Measurements from ENCODE around the gene KRT3. TPM values are rescaled to one million over a fixed set of nuclear protein-coding genes. Genes with fewer than 3 reads are reported as not detected.
"Not testable (repeated sequence)": the region's sequence is repeated elsewhere in the genome, so short reads cannot be mapped to it uniquely, and the experiment has no call there.

The KRT3 gene
- total RNA-seq, 1 experiment from 2014 or later = not detected

GRCh38 chr12:52752516-52752915 is 43.4 kb downstream of the KRT3 start:
- peaks cover 57% of the 10 kb centered on the region for H3K27me3 Mint-ChIP-seq (ENCODE audit: insufficient read depth, unreplicated experiment)
- H3K4me1 Mint-ChIP-seq (ENCODE audit: insufficient read depth, unreplicated experiment) = no peaks in the 10 kb centered on the region
- no peak overlapping the region for H3K27ac Mint-ChIP-seq (ENCODE audit: low read depth, unreplicated experiment)
- TF ChIP-seq CTCF (IDR thresholded peaks at IDR 0.05; ENCODE audit: unreplicated experiment) = no peak
- BruUV-seq (replicated peaks) = no TSS peak
- no peaks in the 10 kb centered on the region for H3K36me3 Mint-ChIP-seq (ENCODE audit: insufficient read depth, unreplicated experiment)
- CTCF ChIA-PET = interaction anchor here (0.6 kb wide), 1 partner anchor 87 kb away, joined by 3 read pairs; no protein-coding TSS in a partner anchor
- intact Hi-C loops (cut with micrococcal nuclease) = no loop called here
- DNase-seq (ENCODE audit: unreplicated experiment) = no peak
- POLR2A ChIA-PET = interaction anchor here (0.6 to 0.7 kb wide), 2 partner anchors 26 to 61 kb away, joined by 3 read pairs; partner anchors contain the start of gene KRT4
- no peaks in the 10 kb centered on the region for H3K9me3 Mint-ChIP-seq (ENCODE audit: unreplicated experiment)
- H3K4me3 Mint-ChIP-seq (ENCODE audit: unreplicated experiment) = no peak overlapping the region

GRCh38 chr12:52751795-52752194 is 44.1 kb downstream of the KRT3 start:
- H3K27me3 Mint-ChIP-seq (ENCODE audit: insufficient read depth, unreplicated experiment) = peaks cover 57% of the 10 kb centered on the region
- TF ChIP-seq CTCF (IDR thresholded peaks at IDR 0.05; ENCODE audit: unreplicated experiment) = no peak
- no peak for DNase-seq (ENCODE audit: unreplicated experiment)
- no TSS peak for BruUV-seq (replicated peaks)
- intact Hi-C loops (cut with micrococcal nuclease) = no loop called here
- H3K4me3 Mint-ChIP-seq (ENCODE audit: unreplicated experiment) = no peak overlapping the region
- no peaks in the 10 kb centered on the region for H3K4me1 Mint-ChIP-seq (ENCODE audit: insufficient read depth, unreplicated experiment)
- no peaks in the 10 kb centered on the region for H3K9me3 Mint-ChIP-seq (ENCODE audit: unreplicated experiment)
- H3K36me3 Mint-ChIP-seq (ENCODE audit: insufficient read depth, unreplicated experiment) = no peaks in the 10 kb centered on the region
- CTCF ChIA-PET = no interaction called here
- POLR2A ChIA-PET = no interaction called here
- H3K27ac Mint-ChIP-seq (ENCODE audit: low read depth, unreplicated experiment) = no peak overlapping the region

- POLR2A ChIA-PET; H3K27ac Mint-ChIP-seq (ENCODE audit: low read depth, unreplicated experiment); H3K4me1 Mint-ChIP-seq (ENCODE audit: insufficient read depth, unreplicated experiment); H3K36me3 Mint-ChIP-seq (ENCODE audit: insufficient read depth, unreplicated experiment); BruUV-seq (replicated peaks); H3K9me3 Mint-ChIP-seq (ENCODE audit: unreplicated experiment); H3K4me3 Mint-ChIP-seq (ENCODE audit: unreplicated experiment); DNase-seq (ENCODE audit: unreplicated experiment); intact Hi-C loops (cut with micrococcal nuclease); CTCF ChIA-PET: not testable (repeated sequence)
- H3K27me3 Mint-ChIP-seq (ENCODE audit: insufficient read depth, unreplicated experiment) = peaks cover 69% of the 10 kb centered on the region
These were observed 45.4 kb downstream of the KRT3 start for GRCh38 chr12:52750532-52750931.

- no peak overlapping the region for H3K4me3 Mint-ChIP-seq (ENCODE audit: unreplicated experiment)
- no peaks in the 10 kb centered on the region for H3K36me3 Mint-ChIP-seq (ENCODE audit: insufficient read depth, unreplicated experiment)
- H3K27me3 Mint-ChIP-seq (ENCODE audit: insufficient read depth, unreplicated experiment) = peaks cover 76% of the 10 kb centered on the region
- TF ChIP-seq CTCF (IDR thresholded peaks at IDR 0.05; ENCODE audit: unreplicated experiment) = no peak
- CTCF ChIA-PET = no interaction called here
- BruUV-seq (replicated peaks) = no TSS peak
- no peaks in the 10 kb centered on the region for H3K9me3 Mint-ChIP-seq (ENCODE audit: unreplicated experiment)
- no peak overlapping the region for H3K27ac Mint-ChIP-seq (ENCODE audit: low read depth, unreplicated experiment)
- no peaks in the 10 kb centered on the region for H3K4me1 Mint-ChIP-seq (ENCODE audit: insufficient read depth, unreplicated experiment)
- intact Hi-C loops (cut with micrococcal nuclease) = no loop called here
- POLR2A ChIA-PET = no interaction called here
- DNase-seq (ENCODE audit: unreplicated experiment) = no peak
These were observed 46.1 kb downstream of the KRT3 start for GRCh38 chr12:52749827-52750226.

- no peaks in the 10 kb centered on the region for H3K9me3 Mint-ChIP-seq (ENCODE audit: unreplicated experiment)
- ChIA-PET CTCF (no interaction called here), POLR2A (no interaction called here)
- no peaks in the 10 kb centered on the region for H3K36me3 Mint-ChIP-seq (ENCODE audit: insufficient read depth, unreplicated experiment)
- no peak overlapping the region for H3K27ac Mint-ChIP-seq (ENCODE audit: low read depth, unreplicated experiment)
- intact Hi-C loops (cut with micrococcal nuclease) = no loop called here
- DNase-seq (ENCODE audit: unreplicated experiment) = no peak
- no peak overlapping the region for H3K4me3 Mint-ChIP-seq (ENCODE audit: unreplicated experiment)
- peaks cover 88% of the 10 kb centered on the region for H3K27me3 Mint-ChIP-seq (ENCODE audit: insufficient read depth, unreplicated experiment)
- BruUV-seq (replicated peaks) = no TSS peak
- H3K4me1 Mint-ChIP-seq (ENCODE audit: insufficient read depth, unreplicated experiment) = no peaks in the 10 kb centered on the region
- no peak for TF ChIP-seq CTCF (IDR thresholded peaks at IDR 0.05; ENCODE audit: unreplicated experiment)
These were observed 47.3 kb downstream of the KRT3 start for GRCh38 chr12:52748578-52748977.

All from MCF 10A (cell line).